ENCODE measurements around the gene CMPK1. TPM values are rescaled to one million over a fixed set of nuclear protein-coding genes. Genes with fewer than 3 reads are reported as not detected.
A peak's percentile ranks its signal among the peaks of the same experiment; 100 is the strongest.
"Not testable (repeated sequence)": the region's sequence is repeated elsewhere in the genome, so short reads cannot be mapped to it uniquely, and the experiment has no call there.

CMPK1 gene, protein sequence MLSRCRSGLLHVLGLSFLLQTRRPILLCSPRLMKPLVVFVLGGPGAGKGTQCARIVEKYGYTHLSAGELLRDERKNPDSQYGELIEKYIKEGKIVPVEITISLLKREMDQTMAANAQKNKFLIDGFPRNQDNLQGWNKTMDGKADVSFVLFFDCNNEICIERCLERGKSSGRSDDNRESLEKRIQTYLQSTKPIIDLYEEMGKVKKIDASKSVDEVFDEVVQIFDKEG
- 100 to 1,000 TPM; 109 to 127 TPM for total RNA-seq
- long read RNA-seq, donor 1, transcript CMPK1-203 (6 exons, 2,930 nt): major isoform, 99 of 107 reads
- long read RNA-seq, donor 1, partial matches to known transcripts: 3 of 107 reads
- long read RNA-seq, donor 1, other reads (novel, unspliced or antisense): 2 of 107 reads
- long read RNA-seq, donor 2, transcript CMPK1-203 (6 exons, 2,930 nt): major isoform, 44 of 53 reads
- long read RNA-seq, donor 2, partial matches to known transcripts: 7 of 53 reads
- long read RNA-seq, donor 2, other reads (novel, unspliced or antisense): 1 of 53 reads

DNA sequence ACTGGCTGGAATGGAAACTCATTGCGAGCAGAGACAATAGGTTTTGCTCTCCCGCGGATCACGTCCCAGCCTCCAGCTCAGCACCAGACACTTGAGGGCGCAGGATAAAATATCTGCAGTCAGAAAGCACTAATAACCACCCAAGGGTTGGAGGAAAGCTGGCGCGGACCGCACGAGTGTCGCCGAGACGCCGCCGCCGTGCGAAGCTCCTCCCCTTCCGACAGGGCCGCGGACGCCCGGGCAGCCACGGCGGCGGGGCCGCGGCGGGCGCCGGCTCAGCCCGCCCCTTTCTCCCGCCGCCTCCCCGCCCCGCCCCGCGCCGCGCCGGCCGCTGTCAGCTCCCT, at the start of gene CMPK1:
Gene CMPK1 (plus strand): TSS at position 213 of the 344 bp plus-strand sequence. CDS start 156 bp downstream, outside the sequence.
- DNase-seq (ENCODE audit: low spot score): peak; percentile 96
- intact Hi-C loops (cut with DNase I): no loop called here

DNA sequence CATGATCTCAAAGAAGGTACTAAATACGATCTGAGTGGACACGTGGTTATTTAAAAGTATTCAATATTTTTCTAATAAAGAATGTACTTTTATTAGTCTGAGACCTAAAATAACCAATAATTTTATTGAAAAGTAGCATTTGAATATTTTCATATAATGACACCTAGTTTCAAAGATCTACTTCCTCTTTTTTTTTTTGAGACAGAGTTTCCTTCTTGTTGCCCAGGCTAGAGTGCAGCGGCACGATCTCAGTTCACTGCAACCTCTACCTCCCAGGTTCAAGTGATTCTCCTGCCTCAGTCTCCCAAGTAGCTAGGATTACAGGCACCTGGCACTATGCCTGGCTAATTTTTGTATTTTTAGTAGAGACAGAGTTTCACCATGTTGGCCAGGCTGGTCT, 45.5 kb upstream of the CMPK1 start:
- DNase-seq (ENCODE audit: low spot score); intact Hi-C loops (cut with DNase I): not testable (repeated sequence)

DNA sequence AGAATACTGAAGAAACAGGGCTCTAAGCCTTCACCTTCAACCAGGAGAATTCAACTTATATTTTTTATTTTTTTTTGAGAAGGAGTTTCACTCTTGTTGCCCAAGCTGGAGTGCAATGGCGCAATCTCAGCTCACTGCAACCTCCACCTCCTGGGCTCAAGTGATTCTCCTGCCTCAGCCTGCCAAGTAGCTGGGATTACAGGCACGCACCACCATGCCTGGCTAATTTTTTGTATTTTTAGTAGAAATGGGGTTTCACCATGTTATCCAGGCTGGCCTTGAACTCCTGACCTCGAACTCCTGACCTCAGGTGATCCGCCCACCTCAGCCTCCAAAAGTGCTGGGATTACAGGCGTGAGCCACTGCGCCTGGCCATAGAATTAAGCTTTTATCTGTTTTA, 38.7 kb upstream of the CMPK1 start:
- DNase-seq (ENCODE audit: low spot score); intact Hi-C loops (cut with DNase I): not testable (repeated sequence)

DNA sequence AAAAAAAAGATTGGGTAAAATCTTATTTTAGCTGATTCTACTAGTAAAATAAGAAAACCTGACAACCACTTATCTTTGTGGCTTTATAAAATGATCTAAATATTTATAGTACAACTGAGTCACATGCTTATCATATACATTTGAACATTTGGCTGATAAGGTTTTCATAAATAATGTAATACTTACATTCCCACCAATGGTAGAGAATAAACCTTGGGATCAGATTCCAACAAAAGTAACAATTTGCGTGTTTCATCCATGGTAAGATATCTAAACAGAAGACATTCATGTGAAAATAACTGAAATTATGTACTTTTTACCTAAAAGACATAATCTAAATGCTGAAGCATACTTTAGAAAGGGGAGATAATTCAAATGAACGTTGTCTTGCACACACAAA, 38.0 kb upstream of the CMPK1 start:
- intact Hi-C loops (cut with DNase I): no loop called here
- no peak for DNase-seq (ENCODE audit: low spot score)

DNA sequence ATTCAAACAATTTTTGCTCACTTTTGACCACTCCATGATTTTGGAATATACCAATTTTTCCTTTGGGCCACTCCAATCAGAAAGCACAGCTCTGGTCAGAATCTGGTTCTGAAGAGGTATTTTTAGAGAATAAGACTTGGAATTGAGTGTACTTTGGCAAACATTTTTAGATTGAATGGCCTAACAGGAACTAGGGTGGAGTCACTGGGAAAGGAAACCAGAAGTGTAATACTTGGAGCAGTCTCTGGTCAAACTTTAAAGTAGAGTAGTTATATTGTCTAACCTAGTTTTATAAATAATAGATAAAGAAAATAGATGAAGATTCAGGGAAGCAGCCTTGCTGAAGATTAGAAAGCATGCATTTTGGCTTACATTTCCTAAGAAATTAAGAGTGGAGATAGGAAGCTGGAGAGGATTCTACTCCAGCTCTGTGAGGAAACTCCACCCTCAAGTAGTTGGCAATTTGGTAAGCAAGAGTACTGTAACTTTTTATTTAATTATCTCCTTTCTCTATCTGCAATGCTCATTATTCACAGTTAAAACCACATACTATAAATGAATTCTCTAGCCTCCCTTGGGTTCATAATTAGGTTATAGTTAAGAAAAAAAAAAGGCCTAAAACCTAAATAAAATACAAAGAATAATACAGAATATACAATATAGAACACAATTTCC, 35.4 kb upstream of the CMPK1 start:
- no peak for DNase-seq (ENCODE audit: low spot score)
- intact Hi-C loops (cut with DNase I): no loop called here

DNA sequence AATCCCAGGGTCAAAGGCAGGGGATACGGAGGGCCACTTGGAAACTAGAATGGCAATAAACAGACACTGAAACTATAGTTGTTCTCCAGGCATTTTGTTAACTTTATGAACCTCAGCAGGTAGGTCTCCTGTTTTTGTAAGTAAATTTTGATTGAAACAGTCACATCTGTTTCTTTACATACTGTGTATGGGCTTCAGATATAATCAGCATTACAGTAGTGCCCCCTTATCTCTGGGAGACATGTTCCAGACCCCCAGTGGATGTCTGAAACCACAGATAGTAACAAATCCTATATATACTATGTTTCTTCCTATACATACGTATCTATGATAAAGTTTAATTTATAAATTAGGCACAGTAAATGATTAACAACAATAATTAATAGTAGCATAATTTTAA, 31.1 kb upstream of the CMPK1 start:
- no peak for DNase-seq (ENCODE audit: low spot score)
- intact Hi-C loops (cut with DNase I): no loop called here

DNA sequence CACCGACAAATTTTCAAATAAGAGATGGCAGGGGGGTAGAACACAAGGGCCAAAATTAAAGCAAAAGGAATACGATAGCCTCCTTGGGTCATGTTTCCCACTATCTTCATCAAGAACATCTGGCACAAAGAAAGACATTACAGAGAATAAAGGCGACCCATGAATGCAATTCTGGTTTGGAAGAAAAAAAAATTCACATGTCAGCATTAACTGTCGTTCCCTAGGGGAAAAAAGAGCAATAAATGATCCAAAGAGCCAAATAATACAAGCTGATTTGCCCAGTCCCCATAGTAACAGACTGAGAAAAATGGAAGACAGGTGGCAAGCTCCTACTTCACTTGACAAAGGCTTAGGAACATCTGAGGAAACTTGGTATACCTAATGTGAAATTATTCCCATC, 24.2 kb upstream of the CMPK1 start:
- intact Hi-C loops (cut with DNase I): no loop called here
- no peak for DNase-seq (ENCODE audit: low spot score)

DNA sequence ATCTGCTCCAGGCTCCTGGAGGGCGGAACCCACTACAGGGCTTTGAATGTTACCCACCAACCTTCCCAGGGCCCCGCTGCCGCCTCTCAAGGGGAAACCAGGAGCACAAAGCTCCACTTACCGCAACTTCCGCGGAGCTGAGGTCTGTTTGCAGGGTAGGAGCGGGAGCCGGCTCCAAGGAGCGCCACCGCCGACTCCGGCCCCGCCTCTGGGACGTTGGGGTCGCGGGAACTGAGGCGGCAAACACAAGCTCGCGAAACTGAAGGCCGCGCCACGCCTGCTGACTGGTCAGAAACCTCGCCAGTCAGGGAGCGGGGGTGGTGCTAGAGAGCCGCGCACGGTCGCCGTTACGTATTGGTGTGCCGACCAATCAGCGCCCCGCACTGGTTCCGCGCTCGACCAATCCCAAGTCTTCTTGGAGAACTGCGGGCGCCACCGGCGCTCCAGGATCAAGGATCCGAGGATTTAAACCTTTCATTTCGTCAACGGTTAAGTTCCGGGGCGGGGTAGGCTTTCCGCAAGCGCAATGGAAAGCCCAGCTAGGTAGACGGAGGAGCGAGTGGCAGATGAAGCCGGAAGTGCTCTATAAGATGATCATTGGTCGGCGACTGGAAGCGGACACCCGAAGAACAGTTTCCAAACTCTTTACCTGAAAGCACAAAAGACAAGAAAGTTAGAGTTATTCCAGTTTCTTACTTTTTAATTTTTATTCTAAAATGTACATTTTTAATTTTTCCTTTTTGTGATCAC, 19.5 kb upstream of the CMPK1 start, which contains the start of gene STIL:
Gene STIL (minus strand): TSS at position 233 of the 750 bp plus-strand sequence. CDS start 3,828 bp downstream, outside the sequence.
- intact Hi-C loops (cut with DNase I): no loop called here
- DNase-seq (ENCODE audit: low spot score): peak; percentile 100

DNA sequence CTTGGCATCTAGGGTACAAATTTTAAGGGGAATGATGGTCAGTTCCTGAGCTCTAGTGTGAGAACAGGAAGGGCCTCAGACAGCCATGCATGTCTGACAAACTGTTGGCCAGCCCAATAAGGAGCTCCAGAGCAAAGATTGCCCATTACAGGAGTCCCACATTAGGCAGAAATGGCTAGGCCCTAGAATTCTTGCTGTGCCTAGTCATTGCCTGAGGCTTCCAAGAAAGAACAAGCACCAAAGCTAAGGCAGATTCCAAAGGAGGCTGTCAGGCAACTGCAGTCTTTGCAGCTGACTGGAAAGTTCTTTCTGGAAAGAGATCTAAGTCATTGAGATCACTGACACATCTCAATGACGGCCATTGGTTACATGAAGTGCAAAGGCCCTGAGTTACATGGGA, 15.7 kb upstream of the CMPK1 start:
- no peak for DNase-seq (ENCODE audit: low spot score)
- intact Hi-C loops (cut with DNase I): no loop called here

DNA sequence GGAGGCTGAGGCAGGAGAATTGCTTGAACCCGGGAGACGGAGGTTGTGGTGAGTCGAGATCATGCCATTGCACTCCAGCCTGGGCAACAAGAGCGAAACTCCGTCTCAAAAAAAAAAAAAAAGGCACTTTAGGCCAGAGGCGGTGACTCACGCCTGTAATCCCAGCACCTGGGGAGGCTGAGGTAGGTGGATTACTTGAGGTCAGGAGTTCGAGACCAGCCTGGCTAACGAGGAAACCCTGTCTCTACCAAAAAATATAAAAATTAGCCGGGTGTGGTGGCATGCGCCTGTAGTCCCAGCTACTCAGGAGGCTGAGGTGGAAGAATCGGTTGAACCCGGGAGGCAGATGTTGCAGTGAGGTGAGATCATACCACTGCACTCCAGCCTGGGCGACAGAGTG, 13.6 kb upstream of the CMPK1 start:
- DNase-seq (ENCODE audit: low spot score); intact Hi-C loops (cut with DNase I): not testable (repeated sequence)

DNA sequence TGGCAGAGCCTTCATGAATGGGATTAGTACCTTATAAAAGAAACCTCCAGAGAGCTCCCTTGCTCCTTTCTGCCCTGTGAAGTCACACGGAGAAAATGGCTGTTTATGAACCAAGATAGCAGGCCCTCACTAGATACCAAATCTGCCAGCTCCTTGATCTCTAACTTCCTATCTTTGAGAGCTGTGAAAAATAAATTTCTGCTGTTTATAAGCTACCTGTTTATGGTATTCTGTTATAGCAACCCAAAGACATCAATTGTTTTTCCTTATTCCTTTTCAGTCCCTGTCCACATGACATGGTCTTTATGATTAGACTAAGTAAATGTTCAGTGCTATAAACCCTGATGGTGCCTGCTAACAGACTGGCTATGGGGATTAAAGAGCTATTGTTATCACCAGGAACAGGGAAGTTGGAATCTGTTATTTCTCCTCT, 10.0 kb upstream of the CMPK1 start:
- intact Hi-C loops (cut with DNase I): no loop called here
- DNase-seq (ENCODE audit: low spot score): no peak

DNA sequence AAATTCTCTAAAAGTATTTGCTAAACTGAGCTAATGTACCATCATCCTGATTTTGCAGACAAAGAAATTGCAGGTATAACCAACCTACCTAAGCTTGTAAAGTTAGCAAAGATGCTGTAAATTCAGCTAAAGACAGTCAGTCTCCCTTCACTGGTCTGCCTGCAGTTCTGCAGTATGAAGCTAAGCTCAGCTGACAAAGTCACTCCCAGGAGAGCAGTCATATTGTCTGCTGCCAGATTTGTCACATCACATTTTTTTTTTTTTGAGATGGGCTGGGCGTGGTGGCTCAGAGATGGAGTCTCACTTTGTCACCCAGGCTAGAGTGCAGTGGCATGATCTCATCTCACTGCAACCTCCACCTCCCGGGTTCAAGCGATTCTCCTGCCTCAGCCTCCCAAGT, 8.9 kb upstream of the CMPK1 start:
- intact Hi-C loops (cut with DNase I): no loop called here
- DNase-seq (ENCODE audit: low spot score): no peak

DNA sequence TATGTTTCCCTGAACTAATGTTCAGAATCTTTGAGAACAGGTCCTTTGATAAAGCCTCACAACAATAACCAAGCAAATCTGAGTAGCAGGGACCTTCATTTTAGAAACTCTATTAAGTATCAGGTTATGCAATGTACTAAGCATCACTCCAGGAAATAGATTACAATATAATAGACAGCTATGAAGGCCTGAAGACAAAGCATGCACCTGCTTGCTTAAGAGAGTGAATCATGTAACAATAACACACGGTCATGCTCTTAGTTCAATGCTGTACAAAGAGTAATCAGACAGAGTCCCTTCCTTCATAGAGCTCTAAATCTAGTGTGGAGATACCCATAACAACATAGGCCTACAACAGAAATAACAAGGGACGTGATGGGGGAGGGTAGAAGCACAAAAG, 8.1 kb upstream of the CMPK1 start:
- DNase-seq (ENCODE audit: low spot score): no peak
- intact Hi-C loops (cut with DNase I): no loop called here

DNA sequence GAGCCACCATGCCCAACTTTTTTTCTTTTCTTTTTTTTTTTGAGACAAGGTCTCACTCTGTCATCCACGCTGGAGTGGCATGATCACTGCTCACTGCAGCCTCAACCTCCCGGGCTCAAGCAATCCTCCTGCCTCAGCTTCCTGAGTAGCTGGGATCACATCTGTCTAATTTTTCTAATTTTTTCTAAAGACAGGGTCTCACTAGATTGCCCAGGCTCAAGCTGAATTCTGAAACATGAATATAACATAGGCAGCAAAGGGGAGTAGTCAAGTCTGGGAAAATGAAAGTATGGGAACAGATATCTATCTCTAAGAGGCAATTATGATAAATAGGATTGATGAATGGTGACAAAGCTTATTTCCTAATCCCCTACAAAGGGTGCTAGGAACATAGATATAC, 7.3 kb upstream of the CMPK1 start:
- intact Hi-C loops (cut with DNase I): no loop called here
- DNase-seq (ENCODE audit: low spot score): no peak

DNA sequence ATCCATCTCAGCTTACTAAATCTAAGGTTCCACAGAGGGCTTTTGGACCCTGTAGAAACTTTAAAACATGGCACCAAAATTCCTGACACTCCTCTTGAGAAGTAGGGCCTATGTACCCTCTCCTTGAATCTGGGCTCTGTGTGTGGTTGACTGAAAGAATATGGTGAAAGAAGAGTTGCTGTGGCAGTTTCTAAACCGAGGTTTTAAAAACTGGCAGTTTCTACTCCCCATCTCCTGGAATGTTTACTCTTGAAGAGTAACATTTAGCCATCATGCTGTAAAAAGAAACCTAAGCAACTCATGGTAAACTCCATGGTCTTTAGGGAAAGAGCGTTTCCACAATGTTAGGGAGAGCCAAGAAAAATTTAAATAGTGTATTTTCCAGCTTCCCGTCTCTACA, 4.6 kb upstream of the CMPK1 start:
- no peak for DNase-seq (ENCODE audit: low spot score)
- intact Hi-C loops (cut with DNase I): no loop called here

DNA sequence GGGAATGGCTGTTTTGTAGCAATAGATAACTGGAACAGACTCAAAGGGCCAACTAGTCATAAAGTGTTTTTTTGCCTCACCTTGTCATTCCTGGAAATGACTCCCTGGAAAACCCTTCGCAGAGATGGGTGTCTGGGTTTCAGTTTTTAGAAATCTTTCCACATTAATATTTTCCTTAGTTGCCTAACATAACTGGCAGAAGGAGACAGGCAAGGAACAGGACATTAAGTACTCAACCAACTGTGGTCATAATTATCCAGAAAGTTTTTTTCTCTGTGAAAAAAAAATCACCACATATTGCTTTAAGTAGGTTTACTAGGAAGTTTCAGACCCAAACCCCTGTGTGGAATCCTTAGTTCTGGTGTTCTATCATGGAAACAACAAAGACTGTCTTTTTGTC, 3.4 kb upstream of the CMPK1 start:
- intact Hi-C loops (cut with DNase I): no loop called here

DNA sequence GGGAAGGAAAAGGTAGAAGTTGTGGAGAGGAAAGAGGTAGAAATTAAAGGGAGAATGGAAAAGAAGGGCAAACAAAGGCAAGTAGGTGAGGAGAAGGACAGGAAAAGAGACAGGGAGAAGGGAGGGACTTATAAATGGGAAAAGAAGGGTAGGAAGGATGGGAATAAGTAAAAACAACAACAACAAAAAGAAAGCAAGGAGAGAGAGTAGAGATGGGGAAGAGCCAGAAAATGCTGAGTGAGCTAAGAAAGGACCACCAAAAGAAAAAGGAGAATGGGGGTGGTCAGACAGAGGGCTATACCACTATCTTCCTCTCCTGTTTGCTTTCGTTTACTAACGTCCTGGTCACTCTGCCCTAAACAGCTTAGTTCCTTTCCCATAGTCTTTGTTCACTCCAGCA, 1.7 kb upstream of the CMPK1 start:
- intact Hi-C loops (cut with DNase I): no loop called here
- no peak for DNase-seq (ENCODE audit: low spot score)

More for the DNA sequence above, 3.4 kb upstream of the CMPK1 start:
- no peak for DNase-seq (ENCODE audit: low spot score)

DNA sequence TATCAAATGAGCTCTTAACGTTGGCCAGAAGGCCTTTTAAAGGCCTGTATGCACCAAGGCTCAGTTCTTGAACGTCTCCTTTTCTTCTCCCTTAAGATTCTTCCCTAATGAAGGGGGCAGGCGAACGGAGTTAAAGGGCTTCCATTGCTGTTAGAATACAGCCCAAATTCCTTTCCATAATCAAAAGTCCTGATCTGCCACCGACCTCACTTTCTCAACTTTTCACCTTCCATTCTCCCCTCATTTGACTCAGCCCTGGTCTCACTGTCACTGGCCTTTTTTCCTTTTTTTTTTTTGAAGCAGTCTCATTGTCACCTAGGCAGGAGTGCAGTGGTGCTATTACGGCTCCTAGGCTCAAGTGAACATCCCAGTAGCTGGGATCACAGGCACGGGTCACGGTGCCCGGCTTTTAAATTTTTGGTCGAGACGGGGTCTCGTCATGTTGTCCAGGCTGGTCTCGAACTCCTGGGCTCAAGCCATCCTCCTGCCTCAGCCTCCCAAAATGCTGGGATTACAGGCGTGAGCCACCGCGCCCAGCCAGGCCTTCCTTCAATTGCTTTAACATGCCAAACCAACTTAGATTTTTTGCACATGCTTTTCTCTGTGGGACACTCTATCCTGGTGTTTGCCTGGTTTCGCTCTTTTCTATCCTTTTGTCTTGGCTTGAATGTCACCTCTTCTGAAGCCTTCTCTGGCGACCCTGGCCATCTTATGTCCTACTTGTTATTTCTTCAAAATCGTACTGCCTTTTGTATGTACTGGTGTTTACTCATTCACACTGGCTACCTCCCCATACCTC, 612 bp upstream of the CMPK1 start:
- intact Hi-C loops (cut with DNase I): no loop called here
- DNase-seq (ENCODE audit: low spot score): no peak

Measured in posterior vena cava (tissue), 2 donors.